Epithelial cell of proximal tubule (primary cell): ENCODE measurements around the gene ARRB1. TPM values are rescaled to one million over a fixed set of nuclear protein-coding genes. Genes with fewer than 3 reads are reported as not detected.
"Not testable (repeated sequence)": the region's sequence is repeated elsewhere in the genome, so short reads cannot be mapped to it uniquely, and the experiment has no call there.

ENCODE experiments used
- DNase-seq: peaks from one replicate; pipeline ENCODE4 v3.0.0-alpha.2; 2011; ENCODE audit warnings: low read depth
- H3K4me3 ChIP-seq: 2 replicates; pipeline ENCODE4 v1.5.1; 2011; ENCODE audit warnings: low read depth, mild to moderate bottlenecking, low read length
- total RNA-seq: library from RNA; depleted of rRNA; stranded (reverse); fragments of >200 nt; gene quantifications from 2 replicates; pipeline ENCODE4 v1.2.3, GENCODE V29; 2015
- TF ChIP-seq, protein P1 (sequence below): conservative IDR thresholded peaks from 2 replicates; pipeline ENCODE4 v1.5.1; 2012; ENCODE audit warnings: low read depth, mild to moderate bottlenecking, low read length

ARRB1 gene
- total RNA-seq, 1 donor from 2014 or later = 13.8 TPM

DNA sequence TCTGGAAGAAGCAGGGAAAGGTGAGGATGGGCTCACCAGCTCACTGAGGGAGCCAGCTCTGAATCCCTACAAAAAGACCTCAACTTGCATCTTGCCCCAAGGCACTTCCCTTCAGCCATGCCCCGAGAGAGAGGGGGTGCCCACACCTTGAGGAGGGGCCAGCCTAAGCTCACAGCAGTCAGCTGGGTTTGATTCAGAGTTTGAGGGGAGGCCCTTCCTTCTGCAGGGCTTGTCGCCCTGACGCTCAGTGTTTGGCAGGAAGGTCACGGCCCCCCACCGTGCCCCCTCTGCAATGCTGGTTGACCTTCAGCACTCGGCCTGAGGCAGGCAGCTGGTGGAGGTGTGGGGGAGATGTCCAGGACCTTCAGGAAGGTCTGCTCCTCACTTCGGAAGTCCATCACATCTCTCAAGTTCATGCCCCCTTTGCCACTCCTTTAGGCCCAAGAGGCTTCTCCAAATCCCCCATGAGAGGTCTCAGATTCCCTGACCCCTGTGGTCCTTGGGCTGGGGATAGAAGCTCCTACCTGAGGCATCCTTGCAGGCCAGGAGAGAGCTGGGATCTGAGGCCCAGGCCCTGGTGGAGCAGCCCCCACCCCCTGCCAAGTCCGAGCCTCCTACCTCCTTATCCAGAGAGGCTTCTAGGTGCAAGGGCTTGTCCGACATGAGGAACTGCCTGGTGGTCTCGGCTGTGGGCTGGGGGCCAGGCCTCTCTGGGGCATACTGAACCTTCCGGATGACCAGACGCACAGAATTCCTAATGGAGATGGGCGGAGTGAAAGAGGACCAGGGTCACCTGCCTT, 73.3 kb downstream of the ARRB1 start:
- no peak for DNase-seq
- no peak overlapping the region for H3K4me3 ChIP-seq
- TF ChIP-seq, protein P1, sequence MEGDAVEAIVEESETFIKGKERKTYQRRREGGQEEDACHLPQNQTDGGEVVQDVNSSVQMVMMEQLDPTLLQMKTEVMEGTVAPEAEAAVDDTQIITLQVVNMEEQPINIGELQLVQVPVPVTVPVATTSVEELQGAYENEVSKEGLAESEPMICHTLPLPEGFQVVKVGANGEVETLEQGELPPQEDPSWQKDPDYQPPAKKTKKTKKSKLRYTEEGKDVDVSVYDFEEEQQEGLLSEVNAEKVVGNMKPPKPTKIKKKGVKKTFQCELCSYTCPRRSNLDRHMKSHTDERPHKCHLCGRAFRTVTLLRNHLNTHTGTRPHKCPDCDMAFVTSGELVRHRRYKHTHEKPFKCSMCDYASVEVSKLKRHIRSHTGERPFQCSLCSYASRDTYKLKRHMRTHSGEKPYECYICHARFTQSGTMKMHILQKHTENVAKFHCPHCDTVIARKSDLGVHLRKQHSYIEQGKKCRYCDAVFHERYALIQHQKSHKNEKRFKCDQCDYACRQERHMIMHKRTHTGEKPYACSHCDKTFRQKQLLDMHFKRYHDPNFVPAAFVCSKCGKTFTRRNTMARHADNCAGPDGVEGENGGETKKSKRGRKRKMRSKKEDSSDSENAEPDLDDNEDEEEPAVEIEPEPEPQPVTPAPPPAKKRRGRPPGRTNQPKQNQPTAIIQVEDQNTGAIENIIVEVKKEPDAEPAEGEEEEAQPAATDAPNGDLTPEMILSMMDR = no peak

DNA sequence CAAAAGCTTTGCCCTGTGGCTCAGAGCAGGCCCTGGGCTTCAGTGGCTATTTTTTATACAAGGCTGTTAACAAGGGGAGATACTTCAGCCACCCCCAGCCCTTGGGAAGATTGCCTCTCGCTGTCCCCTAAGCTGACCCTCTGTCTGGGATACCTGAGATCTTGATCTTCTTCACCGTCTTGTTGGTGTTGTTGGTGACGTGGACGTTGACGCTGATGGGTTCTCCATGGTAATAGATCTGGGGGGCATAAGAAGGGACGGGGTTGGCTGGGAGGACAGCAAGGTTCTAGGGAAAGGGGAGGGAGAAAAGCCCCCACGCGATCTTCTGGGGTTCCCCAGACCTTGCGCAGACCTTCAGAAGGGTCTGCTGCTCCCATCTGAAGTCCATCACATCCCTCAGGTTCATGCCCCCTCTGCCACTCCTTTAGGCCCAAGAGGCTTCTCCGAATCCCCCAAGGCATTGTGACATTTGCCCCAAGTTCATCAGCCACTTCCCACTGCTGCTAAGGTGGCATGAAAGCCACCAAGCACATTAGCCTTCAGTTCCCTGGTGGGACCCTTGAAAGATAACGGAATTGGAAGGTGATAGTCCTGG, 74.2 kb downstream of the ARRB1 start:
- no peak for DNase-seq
- no peak overlapping the region for H3K4me3 ChIP-seq
- TF ChIP-seq, protein P1 = no peak

DNA sequence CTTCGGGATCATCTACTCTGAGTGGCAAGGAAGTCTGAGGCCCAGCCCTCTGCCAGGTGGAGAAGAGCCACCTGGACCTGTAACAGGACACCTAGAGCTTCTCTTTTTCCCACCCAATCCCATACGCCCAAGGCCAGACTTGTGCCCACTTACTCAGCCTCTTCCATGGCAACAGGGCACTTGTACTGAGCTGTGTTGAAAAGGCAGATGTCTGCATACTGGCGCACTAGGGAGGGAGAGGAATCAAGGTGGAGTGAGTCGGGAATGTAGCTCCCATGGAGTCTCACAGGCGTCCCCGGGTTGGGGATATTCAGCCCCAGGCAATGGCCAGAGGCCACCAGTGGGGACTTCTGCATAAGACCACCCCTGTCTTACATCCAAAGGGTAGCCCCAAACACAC, 74.8 kb downstream of the ARRB1 start:
- H3K4me3 ChIP-seq = no peak overlapping the region
- TF ChIP-seq, protein P1 = no peak
- no peak for DNase-seq

DNA sequence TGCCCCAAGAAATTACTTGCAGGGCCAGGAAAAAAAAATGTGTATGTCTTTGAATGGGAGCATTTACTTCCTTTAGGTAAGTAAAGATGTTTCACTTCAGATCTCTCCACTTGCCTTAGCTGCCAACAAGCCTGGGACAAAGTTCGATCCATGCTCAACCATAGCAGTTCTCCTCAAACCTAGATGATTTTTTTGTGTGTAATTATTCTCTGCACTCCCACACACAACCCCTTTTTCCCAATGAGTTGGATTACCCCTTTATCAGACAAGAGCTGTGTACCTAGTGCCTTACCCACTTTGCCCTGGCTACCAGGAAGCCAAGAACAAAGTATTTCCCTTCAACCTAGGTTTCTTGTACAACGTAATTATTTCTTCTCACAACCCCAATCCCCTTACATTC, 75.3 kb downstream of the ARRB1 start:
- H3K4me3 ChIP-seq = no peak overlapping the region
- no peak for DNase-seq
- TF ChIP-seq, protein P1 = no peak

DNA sequence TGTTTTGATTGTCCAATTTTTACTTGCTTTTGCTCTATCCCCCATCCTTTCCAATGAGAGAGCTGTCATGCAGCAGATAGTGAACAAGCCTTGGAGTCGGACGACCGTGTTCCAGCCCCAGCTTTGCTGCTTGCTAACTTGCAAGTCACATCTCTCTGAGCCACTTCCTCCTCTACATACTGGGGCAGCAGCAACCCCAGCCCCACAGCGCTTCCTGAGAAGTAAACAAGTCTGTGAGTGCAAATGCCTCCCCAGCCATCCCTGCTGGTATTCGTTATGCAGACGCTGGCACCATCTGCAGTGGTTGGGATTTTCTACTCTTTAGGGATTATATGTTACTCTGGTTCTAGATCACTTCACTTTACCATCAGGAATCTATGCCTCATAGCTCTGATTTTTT, 75.9 kb downstream of the ARRB1 start:
- no peak overlapping the region for H3K4me3 ChIP-seq
- TF ChIP-seq, protein P1 = no peak
- DNase-seq = no peak

DNA sequence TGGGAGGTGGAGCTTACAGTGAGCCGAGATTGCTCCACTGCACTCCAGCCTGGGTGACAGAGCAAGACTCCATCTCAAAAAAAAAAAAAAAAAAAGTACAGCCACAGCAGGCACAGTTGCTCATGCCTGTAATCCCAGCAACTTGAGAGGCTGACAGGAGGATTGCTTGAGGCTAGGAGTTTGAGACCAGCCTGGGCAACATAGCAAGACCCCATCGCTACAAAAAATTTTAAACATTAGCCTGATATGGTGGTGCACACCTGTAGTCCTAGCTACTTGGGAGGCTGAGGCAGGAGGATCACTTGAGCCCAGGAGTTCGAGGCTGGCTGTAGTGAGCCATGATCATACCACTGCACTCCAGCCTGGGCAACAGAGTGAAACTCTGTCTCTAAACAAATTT, 76.7 kb downstream of the ARRB1 start:
- not testable (repeated sequence) for DNase-seq, H3K4me3 ChIP-seq

DNA sequence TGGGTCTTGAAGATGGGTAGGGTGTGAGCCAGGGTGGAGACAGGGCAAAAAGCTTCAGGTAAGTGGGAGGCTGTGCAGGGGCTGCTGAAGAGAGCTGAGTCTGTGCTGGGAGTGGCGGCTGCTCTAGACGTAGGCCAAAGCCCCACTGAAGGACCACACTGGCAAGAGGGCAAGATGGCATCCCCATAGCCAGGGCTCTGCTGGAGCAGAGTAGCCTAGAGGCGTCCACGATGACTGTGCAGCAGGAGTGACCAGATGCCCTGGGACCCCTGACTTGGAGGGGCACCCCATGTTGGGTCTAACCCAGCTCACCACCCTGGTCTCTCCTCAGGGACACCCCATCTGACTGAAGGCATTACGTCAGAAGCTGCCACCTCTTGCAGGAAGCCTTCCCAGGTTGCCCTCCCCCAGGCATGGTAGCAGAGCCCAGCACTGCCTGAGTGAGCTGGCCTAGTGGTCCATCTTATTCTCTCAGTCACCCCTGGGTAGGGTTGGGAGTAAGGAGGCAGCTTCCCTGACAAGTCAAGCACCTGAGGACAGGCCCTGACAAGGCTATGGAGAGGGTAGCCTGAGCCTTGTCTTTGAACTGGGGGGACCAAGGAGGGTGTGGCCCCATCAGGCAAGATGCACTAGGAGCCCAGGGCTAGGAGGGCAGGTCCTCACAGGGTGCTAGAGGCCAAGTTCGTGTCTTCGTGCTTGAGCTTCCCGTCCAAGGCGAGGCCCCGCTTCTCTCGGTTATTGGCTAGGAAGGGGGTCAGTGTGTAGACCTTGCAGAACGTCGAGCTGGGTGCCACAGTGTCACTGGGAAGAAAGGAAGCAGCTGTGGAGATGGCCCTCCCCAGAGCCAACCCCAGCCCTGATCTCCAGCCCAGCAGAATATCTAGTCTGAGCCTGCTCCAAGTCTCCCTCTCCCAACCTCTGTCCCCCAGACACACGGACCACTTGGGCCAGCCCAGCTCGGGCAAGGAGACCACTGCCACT, 77.8 kb downstream of the ARRB1 start:
- H3K4me3 ChIP-seq = no peak overlapping the region
- DNase-seq = no peak
- TF ChIP-seq, protein P1 = no peak
